Neural crest cell (in vitro differentiated cells): Measurements from ENCODE around the gene PRPF19. TPM values are rescaled to one million over a fixed set of nuclear protein-coding genes. Genes with fewer than 3 reads are reported as not detected.
A peak's percentile ranks its signal among the peaks of the same experiment; 100 is the strongest.

ENCODE experiments used
- DNase-seq: peaks from one replicate; pipeline ENCODE4 v3.0.0; 2021; ENCODE audit warnings: low read depth, mixed read lengths, low spot score
- H3K27ac Mint-ChIP-seq: one replicate; pipeline ENCODE4 v1.8.0; 2021; ENCODE audit warnings: mild to moderate bottlenecking, mixed read lengths; ENCODE audit not compliant: unreplicated experiment
- H3K27me3 Mint-ChIP-seq: 2 replicates; pipeline ENCODE4 v1.8.0; 2021; ENCODE audit warnings: low read depth, mild to moderate bottlenecking, mixed read lengths
- H3K36me3 Mint-ChIP-seq: 2 replicates; pipeline ENCODE4 v1.8.0; 2021; ENCODE audit warnings: low read depth, mild to moderate bottlenecking, mixed read lengths
- H3K4me1 Mint-ChIP-seq: 2 replicates; pipeline ENCODE4 v1.8.0; 2021; ENCODE audit warnings: mixed read lengths
- H3K4me3 Mint-ChIP-seq: one replicate; pipeline ENCODE4 v1.8.0; 2021; ENCODE audit warnings: mild to moderate bottlenecking, mixed read lengths
- H3K9me3 Mint-ChIP-seq: 2 replicates; pipeline ENCODE4 v1.8.0; 2021; ENCODE audit warnings: mixed read lengths
- total RNA-seq: library from RNA; stranded (reverse); gene quantifications from 2 replicates; pipeline ENCODE4 v1.2.1, GENCODE V29; 2021
- TF ChIP-seq, protein P1 (sequence below): fragments of 200-600 bp; sonication (generic); conservative IDR thresholded peaks from 2 replicates; pipeline ENCODE4 v1.5.0; 2021; ENCODE audit warnings: antibody characterized with exemption, mild to moderate bottlenecking

The PRPF19 gene
- total RNA-seq, 1 donor from 2014 or later: 183 TPM

DNA sequence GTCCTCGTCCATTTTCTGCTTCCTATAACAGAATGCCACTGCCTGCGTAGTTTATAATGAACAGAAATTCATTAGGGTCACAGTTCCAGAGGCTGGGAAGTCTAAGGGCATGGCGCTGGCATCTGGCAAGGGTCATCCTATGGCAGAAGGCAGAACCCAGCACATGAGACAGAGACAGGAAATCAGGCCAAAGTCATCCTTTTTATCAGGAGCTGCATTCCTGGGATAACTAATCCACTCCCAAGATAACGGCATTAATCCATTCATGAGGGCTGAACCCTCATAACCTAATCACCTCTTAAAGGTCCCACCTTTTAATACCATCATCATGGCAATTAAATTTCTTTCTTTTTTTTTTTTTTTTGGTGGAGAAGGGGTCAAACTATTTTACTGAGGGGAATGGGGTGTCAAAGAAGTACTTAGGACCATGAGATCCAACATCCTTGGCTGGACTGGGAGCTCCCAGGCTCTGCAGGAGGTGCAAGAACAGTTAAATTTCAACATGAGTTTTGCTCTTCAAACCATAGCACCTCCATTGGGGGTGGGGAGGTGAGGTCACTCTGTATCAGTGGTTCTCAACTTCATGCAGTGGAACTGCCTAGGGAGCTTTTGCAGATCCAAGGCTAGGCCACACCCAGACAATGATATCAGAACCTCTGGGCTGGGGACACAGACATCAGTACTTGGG is 12.0 kb upstream of the PRPF19 start:
- no peak for DNase-seq
- Mint-ChIP-seq H3K4me3 (peak overlapping the region; percentile 9), H3K36me3 (peaks cover 16% of the 10 kb centered on the region), H3K9me3 (no peaks in the 10 kb centered on the region), H3K27ac (no peak overlapping the region), H3K4me1 (peaks cover 37% of the 10 kb centered on the region), H3K27me3 (no peaks in the 10 kb centered on the region)
- TF ChIP-seq, protein P1, sequence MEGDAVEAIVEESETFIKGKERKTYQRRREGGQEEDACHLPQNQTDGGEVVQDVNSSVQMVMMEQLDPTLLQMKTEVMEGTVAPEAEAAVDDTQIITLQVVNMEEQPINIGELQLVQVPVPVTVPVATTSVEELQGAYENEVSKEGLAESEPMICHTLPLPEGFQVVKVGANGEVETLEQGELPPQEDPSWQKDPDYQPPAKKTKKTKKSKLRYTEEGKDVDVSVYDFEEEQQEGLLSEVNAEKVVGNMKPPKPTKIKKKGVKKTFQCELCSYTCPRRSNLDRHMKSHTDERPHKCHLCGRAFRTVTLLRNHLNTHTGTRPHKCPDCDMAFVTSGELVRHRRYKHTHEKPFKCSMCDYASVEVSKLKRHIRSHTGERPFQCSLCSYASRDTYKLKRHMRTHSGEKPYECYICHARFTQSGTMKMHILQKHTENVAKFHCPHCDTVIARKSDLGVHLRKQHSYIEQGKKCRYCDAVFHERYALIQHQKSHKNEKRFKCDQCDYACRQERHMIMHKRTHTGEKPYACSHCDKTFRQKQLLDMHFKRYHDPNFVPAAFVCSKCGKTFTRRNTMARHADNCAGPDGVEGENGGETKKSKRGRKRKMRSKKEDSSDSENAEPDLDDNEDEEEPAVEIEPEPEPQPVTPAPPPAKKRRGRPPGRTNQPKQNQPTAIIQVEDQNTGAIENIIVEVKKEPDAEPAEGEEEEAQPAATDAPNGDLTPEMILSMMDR: no peak

GRCh38 chr11:60917267-60917666 is 10.9 kb upstream of the PRPF19 start:
- no peak for DNase-seq
- peaks cover 13% of the 10 kb centered on the region for H3K36me3 Mint-ChIP-seq
- H3K4me1 Mint-ChIP-seq: peaks cover 37% of the 10 kb centered on the region
- no peak overlapping the region for H3K27ac Mint-ChIP-seq
- H3K9me3 Mint-ChIP-seq: no peaks in the 10 kb centered on the region
- TF ChIP-seq, protein P1: no peak
- H3K27me3 Mint-ChIP-seq: no peaks in the 10 kb centered on the region
- H3K4me3 Mint-ChIP-seq: peak overlapping the region; percentile 47

DNA sequence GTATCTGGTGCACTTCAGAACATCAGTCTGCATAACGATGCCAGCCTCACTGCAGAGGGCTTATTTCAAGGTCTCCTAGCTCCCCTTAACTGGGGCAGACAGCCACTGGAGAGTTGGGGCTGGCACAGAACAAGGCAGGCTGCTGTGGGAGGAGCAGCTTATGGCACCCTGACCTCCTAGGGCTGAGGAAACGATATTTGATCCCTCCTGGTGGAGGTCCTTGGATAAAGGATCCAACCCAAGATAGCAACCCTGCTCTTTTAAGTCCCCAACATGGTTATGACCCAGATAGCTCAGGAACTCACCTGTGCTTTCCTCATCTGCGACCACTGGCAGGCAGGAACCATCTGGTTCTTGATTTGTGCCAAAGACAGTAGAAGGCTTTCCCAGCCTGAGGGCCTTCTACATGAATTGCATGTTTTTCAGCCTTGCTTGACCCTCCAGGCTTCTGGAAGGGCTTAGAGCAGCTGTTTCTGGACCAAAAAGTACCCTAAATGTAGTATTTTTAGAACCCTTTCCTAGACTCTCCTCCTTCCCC is 10.4 kb upstream of the PRPF19 start:
- DNase-seq: no peak
- Mint-ChIP-seq H3K4me1 (peaks cover 41% of the 10 kb centered on the region), H3K4me3 (peak overlapping the region; percentile 47), H3K27me3 (peaks cover 2% of the 10 kb centered on the region), H3K9me3 (no peaks in the 10 kb centered on the region), H3K27ac (no peak overlapping the region), H3K36me3 (peaks cover 12% of the 10 kb centered on the region)
- TF ChIP-seq, protein P1: no peak

DNA sequence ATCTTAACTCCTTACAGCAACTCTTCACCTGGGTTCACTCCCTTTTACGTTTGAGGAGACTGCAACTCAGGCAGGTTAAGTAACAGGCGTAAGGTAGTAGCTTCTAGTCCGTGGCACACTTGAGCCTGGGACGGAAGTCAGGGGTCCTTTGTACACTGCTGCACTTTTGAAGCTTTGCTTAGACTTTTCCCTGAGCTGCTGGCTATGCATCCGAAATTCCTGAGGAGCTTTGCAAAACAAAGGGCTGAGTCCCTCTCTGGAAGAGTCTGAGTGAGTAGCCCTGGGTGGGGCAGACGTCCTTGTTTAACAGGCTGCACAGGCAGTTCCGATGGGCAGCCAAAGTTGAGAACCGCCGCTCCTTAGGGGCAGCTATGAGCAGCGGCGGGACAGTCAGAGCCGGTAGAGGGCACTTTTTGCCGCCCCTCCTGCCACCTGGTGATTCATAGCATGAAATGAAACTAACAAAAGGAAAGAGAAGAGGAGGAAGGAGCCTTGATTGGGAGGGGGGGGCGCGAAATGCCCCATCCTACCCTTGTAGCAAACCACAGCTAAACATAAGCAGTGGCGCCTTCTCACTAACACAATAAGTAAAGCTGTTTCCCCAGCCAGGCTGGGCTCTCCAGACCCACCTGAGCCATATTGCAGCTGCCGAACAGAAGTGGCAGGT is 9.0 kb upstream of the PRPF19 start:
- Mint-ChIP-seq H3K27ac (peak overlapping the region; percentile 23), H3K27me3 (peaks cover 10% of the 10 kb centered on the region), H3K9me3 (no peaks in the 10 kb centered on the region), H3K4me1 (peaks cover 41% of the 10 kb centered on the region), H3K36me3 (peaks cover 3% of the 10 kb centered on the region), H3K4me3 (peak overlapping the region; percentile 97)
- DNase-seq: no peak
- TF ChIP-seq, protein P1: no peak

GRCh38 chr11:60914633-60915247 is 8.4 kb upstream of the PRPF19 start:
- DNase-seq: peak; percentile 25
- peaks cover 14% of the 10 kb centered on the region for H3K27me3 Mint-ChIP-seq
- H3K4me3 Mint-ChIP-seq: peak overlapping the region; percentile 97
- H3K4me1 Mint-ChIP-seq: peaks cover 41% of the 10 kb centered on the region
- peak overlapping the region; percentile 93 for H3K27ac Mint-ChIP-seq
- H3K36me3 Mint-ChIP-seq: peaks cover 2% of the 10 kb centered on the region
- H3K9me3 Mint-ChIP-seq: no peaks in the 10 kb centered on the region
- TF ChIP-seq, protein P1: no peak
